Coronary artery (tissue), 2 donors: ENCODE measurements around the gene LFNG.

Source experiments
- DNase-seq: peaks from one replicate; pipeline ENCODE4 v3.0.0-alpha.2; 2017; ENCODE audit warnings: low spot score
- H3K27ac ChIP-seq, 2 donors: fragments of 200-600 bp; sonication (generic); one replicate each; pipeline ENCODE4 v1.5.1; 2016 to 2019
- H3K4me3 ChIP-seq: fragments of 200-600 bp; sonication (generic); 2 replicates; pipeline ENCODE4 v1.5.1; 2016; ENCODE audit warnings: mild to moderate bottlenecking, moderate library complexity
- CTCF ChIP-seq: fragments of 200-600 bp; sonication (generic); IDR thresholded peaks from one replicate; pipeline ENCODE4 v1.5.1; 2019; ENCODE audit warnings: antibody characterized with exemption

Gene LFNG

GRCh38 chr7:2576742-2577491, 57.3 kb downstream of the LFNG start:
- no peak for DNase-seq
- Histone ChIP-seq H3K4me3 (no peak overlapping the region), H3K27ac (no peak overlapping the region)
- no peak for TF ChIP-seq CTCF
